Cardiac muscle cell (in vitro differentiated cells and primary cell): ENCODE results near the gene PRODH. TPM values are rescaled to one million over a fixed set of nuclear protein-coding genes. Genes with fewer than 3 reads are reported as not detected.
"Not testable (repeated sequence)": the region's sequence is repeated elsewhere in the genome, so short reads cannot be mapped to it uniquely, and the experiment has no call there.

ENCODE experiments used
- DNase-seq, 2 donors: peaks; one replicate each; pipeline versions ENCODE4 v3.0.0 to v3.0.0-alpha.2; 2010 to 2017; ENCODE audit warnings: low read depth in 1 of 2, low spot score in 1 of 2
- H3K27ac ChIP-seq: fragments of 200-600 bp; sonication (generic); 2 replicates; pipeline ENCODE4 v1.5.1; 2016
- H3K27me3 ChIP-seq: fragments of 200-600 bp; sonication (generic); 2 replicates; pipeline ENCODE4 v1.6.0; 2016; ENCODE audit warnings: control low read depth
- H3K36me3 ChIP-seq: fragments of 200-600 bp; sonication (generic); 2 replicates; pipeline ENCODE4 v1.5.1; 2016; ENCODE audit warnings: control low read depth
- H3K4me1 ChIP-seq: fragments of 200-600 bp; sonication (generic); 2 replicates; pipeline ENCODE4 v1.8.1; 2017; ENCODE audit warnings: low read depth, mild to moderate bottlenecking, mixed run types
- H3K4me3 ChIP-seq: fragments of 200-600 bp; sonication (generic); 2 replicates; pipeline ENCODE4 v1.5.1; 2016; ENCODE audit warnings: mild to moderate bottlenecking
- H3K9me3 ChIP-seq: fragments of 200-600 bp; sonication (generic); 2 replicates; pipeline ENCODE4 v1.5.1; 2017; ENCODE audit warnings: low read depth, mild to moderate bottlenecking, control low read depth
- CTCF ChIP-seq: IDR thresholded peaks from 2 replicates; pipeline ENCODE4 v1.5.1; 2012; ENCODE audit warnings: low read depth, mild to moderate bottlenecking, low read length
- polyA plus RNA-seq: library from polyadenylated mRNA; unstranded; fragments of >200 nt; fragmentation: Nextera tagmentation; extraction: Ambion mirVana; gene quantifications from 2 replicates; pipeline ENCODE4 v1.2.1, GENCODE V29; 2016
- total RNA-seq: library from RNA; depleted of rRNA; stranded (reverse); fragments of >200 nt; gene quantifications from 2 replicates; pipeline ENCODE4 v1.2.3, GENCODE V29; 2016

PRODH gene
- total and polyA plus RNA-seq, 2 experiments from 2014 or later = 3.4 to 7.1 TPM

- Histone ChIP-seq H3K27ac (no peak overlapping the region), H3K4me1 (no peaks in the 10 kb centered on the region), H3K36me3 (no peaks in the 10 kb centered on the region), H3K27me3 (peaks cover 17% of the 10 kb centered on the region), H3K9me3 (no peaks in the 10 kb centered on the region), H3K4me3 (peak overlapping the region; percentile 69)
- DNase-seq = peak; percentile 21 to 62
- no peak for TF ChIP-seq CTCF
These were observed 34.3 kb upstream of the PRODH start for GRCh38 chr22:18970176-18970947.

GRCh38 chr22:18969158-18969942 is 33.3 kb upstream of the PRODH start:
- not testable (repeated sequence) for H3K4me1 ChIP-seq, DNase-seq, H3K4me3 ChIP-seq, H3K27ac ChIP-seq, H3K9me3 ChIP-seq, H3K36me3 ChIP-seq
- H3K27me3 ChIP-seq = peaks cover 17% of the 10 kb centered on the region

- H3K27ac ChIP-seq = no peak overlapping the region
- peak; percentile 37 to 85 for DNase-seq
- no peaks in the 10 kb centered on the region for H3K9me3 ChIP-seq
- TF ChIP-seq CTCF = no peak
- H3K4me3 ChIP-seq = no peak overlapping the region
- peaks cover 17% of the 10 kb centered on the region for H3K27me3 ChIP-seq
- no peaks in the 10 kb centered on the region for H3K4me1 ChIP-seq
- H3K36me3 ChIP-seq = no peaks in the 10 kb centered on the region
These were observed 32.1 kb upstream of the PRODH start for GRCh38 chr22:18968011-18968749.

GRCh38 chr22:18967391-18968010 is 31.4 kb upstream of the PRODH start:
- DNase-seq = peak in 1 of 2 donors; percentile 12
- not testable (repeated sequence) for H3K27ac ChIP-seq, H3K9me3 ChIP-seq, H3K4me3 ChIP-seq, H3K4me1 ChIP-seq, H3K36me3 ChIP-seq
- peaks cover 17% of the 10 kb centered on the region for H3K27me3 ChIP-seq

- no peak for TF ChIP-seq CTCF
- peaks cover 17% of the 10 kb centered on the region for H3K27me3 ChIP-seq
- no peaks in the 10 kb centered on the region for H3K36me3 ChIP-seq
- no peak overlapping the region for H3K4me3 ChIP-seq
- H3K4me1 ChIP-seq = no peaks in the 10 kb centered on the region
- no peaks in the 10 kb centered on the region for H3K9me3 ChIP-seq
- no peak for DNase-seq
- no peak overlapping the region for H3K27ac ChIP-seq
These were observed 30.7 kb upstream of the PRODH start for GRCh38 chr22:18966748-18967147.
